Retinal pigment epithelial cell (primary cell): Measurements from ENCODE around the gene PET100.

Experiments
- DNase-seq: peaks from one replicate; pipeline ENCODE4 v3.0.0-alpha.2; 2010; ENCODE audit warnings: low read depth
- H3K4me3 ChIP-seq: 2 replicates; pipeline ENCODE4 v1.5.1; 2011; ENCODE audit warnings: mild to moderate bottlenecking, low read length, control low read depth, moderate library complexity
- CTCF ChIP-seq: conservative IDR thresholded peaks from 2 replicates; pipeline ENCODE4 v1.5.1; 2011; ENCODE audit warnings: low read depth, low read length, control low read depth, inconsistent platforms

The PET100 gene

GRCh38 chr19:7605490-7606222 is 23.9 kb upstream of the PET100 start:
- no peak for DNase-seq
- no peak for TF ChIP-seq CTCF
- H3K4me3 ChIP-seq, result no peak overlapping the region

GRCh38 chr19:7606289-7606688 is 23.3 kb upstream of the PET100 start:
- TF ChIP-seq CTCF, result no peak
- H3K4me3 ChIP-seq, result no peak overlapping the region
- no peak for DNase-seq

DNA sequence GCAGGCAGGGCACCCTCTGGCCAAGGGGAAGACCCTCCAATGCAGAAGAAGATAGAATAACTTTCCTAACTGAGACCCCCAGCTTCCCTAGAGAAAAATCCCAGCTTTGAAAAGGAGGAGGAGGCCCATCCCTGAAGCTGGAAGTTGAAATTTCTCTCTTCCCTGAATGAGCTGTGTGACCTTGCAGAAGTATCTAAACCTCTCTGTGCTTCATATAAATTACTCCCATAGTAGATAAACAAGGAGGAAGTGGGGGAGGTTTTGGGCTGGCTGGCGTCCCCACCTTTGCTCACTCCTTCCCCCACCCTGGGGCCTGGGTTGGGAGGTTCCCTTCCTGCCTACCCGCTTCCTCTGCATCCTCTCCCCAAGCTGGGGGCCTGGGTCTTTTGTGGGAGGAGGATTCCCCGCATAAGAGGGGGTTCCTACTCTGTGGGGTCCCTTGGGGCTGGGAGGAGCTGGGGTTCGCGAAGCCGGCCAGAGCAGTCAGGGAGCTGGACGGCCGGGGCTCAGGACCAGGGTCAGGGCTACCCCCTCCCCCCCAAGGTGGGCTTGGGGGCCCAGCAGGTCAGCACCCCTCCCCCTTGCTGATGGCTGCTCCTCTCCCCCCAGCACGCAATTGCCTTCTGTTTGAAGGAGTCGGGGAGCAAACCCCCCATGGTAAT is 22.2 kb upstream of the PET100 start:
- DNase-seq, result no peak
- H3K4me3 ChIP-seq, result no peak overlapping the region
- no peak for TF ChIP-seq CTCF

DNA sequence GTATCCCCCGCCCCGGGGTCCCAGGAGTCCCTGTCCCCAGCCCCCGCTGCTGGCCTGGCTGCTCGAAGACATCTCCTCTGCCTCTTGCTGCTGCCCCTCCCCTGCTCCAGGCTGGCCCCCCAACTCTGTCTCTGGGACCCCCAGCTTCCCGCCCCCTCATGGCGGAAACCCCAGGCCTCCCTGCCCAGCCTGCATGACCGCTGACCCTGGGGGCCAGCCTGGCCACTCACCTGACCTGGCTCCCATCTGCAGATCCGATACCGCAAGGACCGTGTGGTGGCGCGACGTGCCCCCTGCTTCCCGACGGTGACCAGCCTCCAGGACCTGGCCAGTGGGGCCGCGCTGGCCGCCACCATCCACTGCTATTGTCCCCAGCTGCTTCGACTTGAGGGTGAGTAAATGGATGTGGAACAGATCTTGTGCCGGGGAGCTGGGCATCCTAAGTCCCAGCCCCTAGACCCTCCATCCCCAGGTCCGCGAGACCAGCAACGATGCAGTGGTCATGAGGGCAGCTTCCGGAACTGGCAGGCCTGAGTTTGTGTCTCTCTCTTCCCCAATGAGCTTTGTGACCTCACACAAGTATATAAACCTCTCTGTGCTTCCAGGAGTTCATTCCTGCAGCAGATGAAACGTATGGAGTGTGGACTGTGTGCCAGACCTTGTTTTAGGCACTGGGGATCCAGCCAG is 21.6 kb upstream of the PET100 start:
- no peak for TF ChIP-seq CTCF
- H3K4me3 ChIP-seq, result no peak overlapping the region

DNA sequence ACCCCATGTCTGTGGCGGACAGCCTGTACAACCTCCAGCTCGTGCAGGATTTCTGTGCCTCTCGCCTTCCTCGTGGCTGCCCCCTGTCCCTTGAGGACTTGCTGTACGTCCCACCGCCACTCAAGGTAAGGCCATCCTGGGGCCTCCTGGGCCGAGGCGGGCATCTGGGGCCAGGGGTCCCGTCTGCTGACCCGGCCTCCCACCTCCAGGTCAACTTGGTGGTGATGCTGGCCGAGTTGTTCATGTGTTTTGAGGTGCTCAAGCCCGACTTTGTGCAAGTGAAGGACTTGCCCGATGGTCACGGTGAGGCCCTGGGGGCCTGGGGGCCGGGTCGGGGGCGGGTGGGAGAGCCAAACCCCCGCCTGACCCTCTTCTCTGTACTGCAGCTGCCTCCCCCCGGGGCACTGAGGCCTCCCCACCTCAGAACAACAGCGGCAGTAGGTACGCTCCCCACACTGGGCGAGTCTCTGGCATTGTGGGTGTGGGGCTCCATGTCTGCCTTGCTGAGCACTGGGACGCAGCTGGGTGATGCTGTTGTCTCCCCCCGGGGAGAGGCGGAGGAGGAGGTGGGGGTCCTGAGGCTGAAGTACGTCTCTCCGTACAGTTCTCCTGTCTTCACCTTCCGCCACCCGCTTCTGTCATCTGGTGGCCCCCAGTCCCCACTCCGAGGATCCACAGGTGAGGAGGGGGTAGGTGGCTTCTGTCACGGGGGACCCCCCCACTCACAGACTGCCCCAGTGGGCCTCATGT is 18.9 kb upstream of the PET100 start:
- TF ChIP-seq CTCF, result no peak
- no peak overlapping the region for H3K4me3 ChIP-seq
- DNase-seq, result no peak

More for the DNA sequence above, 21.6 kb upstream of the PET100 start:
- no peak for DNase-seq

DNA sequence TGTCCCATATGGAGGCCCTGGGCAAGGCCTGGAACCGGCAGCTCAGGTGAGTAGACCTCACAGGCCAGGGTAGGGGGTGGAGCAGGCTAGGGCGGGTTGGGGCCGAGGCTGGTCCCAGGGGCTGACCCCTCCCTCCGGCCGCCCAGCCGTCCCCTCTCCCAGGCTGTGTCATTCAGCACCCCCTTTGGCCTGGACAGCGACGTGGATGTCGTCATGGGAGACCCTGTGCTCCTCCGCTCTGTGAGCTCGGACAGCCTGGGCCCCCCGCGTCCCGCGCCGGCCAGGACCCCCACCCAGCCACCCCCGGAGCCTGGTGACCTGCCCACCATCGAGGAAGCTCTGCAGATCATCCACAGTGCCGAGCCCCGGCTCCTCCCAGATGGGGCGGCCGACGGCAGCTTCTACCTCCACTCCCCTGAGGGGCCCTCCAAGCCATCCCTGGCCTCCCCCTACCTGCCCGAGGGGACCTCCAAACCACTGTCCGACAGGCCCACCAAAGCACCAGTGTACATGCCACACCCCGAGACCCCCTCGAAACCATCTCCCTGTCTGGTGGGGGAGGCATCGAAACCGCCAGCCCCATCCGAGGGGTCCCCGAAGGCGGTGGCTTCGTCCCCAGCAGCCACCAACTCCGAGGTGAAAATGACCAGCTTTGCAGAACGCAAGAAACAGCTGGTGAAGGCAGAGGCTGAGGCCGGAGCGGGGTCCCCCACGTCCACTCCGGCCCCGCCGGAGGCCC is 17.9 kb upstream of the PET100 start:
- no peak for TF ChIP-seq CTCF
- H3K4me3 ChIP-seq, result no peak overlapping the region
- DNase-seq, result no peak
